Stimulated activated CD8-positive, alpha-beta memory T cell treated with anti-CD3 and anti-CD28 coated beads, Interleukin-4, amount 100 ng/mL, for 1 hour (primary cell): Measurements from ENCODE around the gene GNLY.
"Not testable (repeated sequence)": the region's sequence is repeated elsewhere in the genome, so short reads cannot be mapped to it uniquely, and the experiment has no call there.

Experiments
- DNase-seq, 2 donors: peaks; one replicate each; pipeline ENCODE4 v3.0.0-alpha.2; 2020; ENCODE audit warnings: low read depth in 2 of 2, low spot score in 1 of 2

The GNLY gene

GRCh38 chr2:85694052-85695025 lies at the start of gene GNLY:
TSS of gene GNLY (plus strand) at chr2:85694358. CDS start at chr2:85694419, 61 bp downstream.
- no peak for DNase-seq

- DNase-seq: no peak
Observed at GRCh38 chr2:85644909-85645308, 49.2 kb upstream of the GNLY start.

- DNase-seq: no peak
Observed at GRCh38 chr2:85646166-85646565, 48.0 kb upstream of the GNLY start.

- no peak for DNase-seq
Observed at GRCh38 chr2:85647823-85648526, 46.2 kb upstream of the GNLY start.

GRCh38 chr2:85648619-85649018 lies 45.5 kb upstream of the GNLY start:
- no peak for DNase-seq

GRCh38 chr2:85649201-85650190 lies 44.7 kb upstream of the GNLY start:
- no peak for DNase-seq

GRCh38 chr2:85650456-85650855 lies 43.7 kb upstream of the GNLY start:
- DNase-seq: no peak

GRCh38 chr2:85651097-85651496 lies 43.1 kb upstream of the GNLY start:
- DNase-seq: no peak

GRCh38 chr2:85652056-85652455 lies 42.1 kb upstream of the GNLY start:
- DNase-seq: no peak

GRCh38 chr2:85653996-85654395 lies 40.2 kb upstream of the GNLY start:
- DNase-seq: no peak

- no peak for DNase-seq
Observed at GRCh38 chr2:85655961-85656417, 38.2 kb upstream of the GNLY start.

GRCh38 chr2:85656468-85656867 lies 37.7 kb upstream of the GNLY start:
- DNase-seq: no peak

- DNase-seq: not testable (repeated sequence)
Observed at GRCh38 chr2:85657399-85657798, 36.8 kb upstream of the GNLY start.

GRCh38 chr2:85659324-85659981 lies 34.7 kb upstream of the GNLY start:
- DNase-seq: no peak

- DNase-seq: not testable (repeated sequence)
Observed at GRCh38 chr2:85660301-85660700, 33.9 kb upstream of the GNLY start.

GRCh38 chr2:85660725-85661124 lies 33.4 kb upstream of the GNLY start:
- DNase-seq: no peak

- DNase-seq: no peak
Observed at GRCh38 chr2:85661139-85661858, 32.9 kb upstream of the GNLY start.

GRCh38 chr2:85662899-85663593 lies 31.1 kb upstream of the GNLY start:
- no peak for DNase-seq
